C4-2B (cell line): ENCODE data around the gene CNTN5.

Source experiments
- H3K27ac ChIP-seq: fragments of 450-650 bp; 2 replicates; pipeline ENCODE4 v1.5.1; 2017
- CTCF ChIP-seq: fragments of 450-650 bp; conservative IDR thresholded peaks from 2 replicates; pipeline ENCODE4 v1.5.1; 2017; ENCODE audit warnings: mild to moderate bottlenecking
- ZFX ChIP-seq: fragments of 450-650 bp; IDR thresholded peaks from 2 replicates; pipeline ENCODE4 v1.6.1; 2017

The CNTN5 gene

GRCh38 chr11:99197477-99197876 is 176.7 kb downstream of the CNTN5 start:
- no peak for TF ChIP-seq CTCF
- no peak for TF ChIP-seq ZFX
- no peak overlapping the region for H3K27ac ChIP-seq

- TF ChIP-seq CTCF: no peak
- no peak for TF ChIP-seq ZFX
Measured at GRCh38 chr11:99198215-99198614, 177.5 kb downstream of the CNTN5 start.

GRCh38 chr11:99199341-99199740 is 178.6 kb downstream of the CNTN5 start:
- TF ChIP-seq CTCF (no peak), ZFX (no peak)
- no peak overlapping the region for H3K27ac ChIP-seq

More at GRCh38 chr11:99198215-99198614, 177.5 kb downstream of the CNTN5 start:
- no peak overlapping the region for H3K27ac ChIP-seq

GRCh38 chr11:99200720-99201119 is 180.0 kb downstream of the CNTN5 start:
- H3K27ac ChIP-seq: no peak overlapping the region
- no peak for TF ChIP-seq CTCF
- no peak for TF ChIP-seq ZFX

- no peak overlapping the region for H3K27ac ChIP-seq
- TF ChIP-seq ZFX (no peak), CTCF (no peak)
Measured at GRCh38 chr11:99208813-99209212, 188.1 kb downstream of the CNTN5 start.

- TF ChIP-seq CTCF: no peak
- TF ChIP-seq ZFX: no peak
- no peak overlapping the region for H3K27ac ChIP-seq
Measured at GRCh38 chr11:99229544-99229943, 208.8 kb downstream of the CNTN5 start.

GRCh38 chr11:99234534-99234933 is 213.8 kb downstream of the CNTN5 start:
- no peak overlapping the region for H3K27ac ChIP-seq
- no peak for TF ChIP-seq CTCF
